Endodermal cell (in vitro differentiated cells): ENCODE data around the gene NRG2. TPM values are rescaled to one million over a fixed set of nuclear protein-coding genes. Genes with fewer than 3 reads are reported as not detected.

Source experiments
- DNase-seq: peaks from one replicate; pipeline ENCODE4 v3.0.0-alpha.2; 2017
- H3K27ac ChIP-seq: 2 replicates; pipeline ENCODE4 v1.5.1; 2013; ENCODE audit warnings: mild to moderate bottlenecking, low read depth, low read length, moderate library complexity
- H3K27me3 ChIP-seq: 2 replicates; pipeline ENCODE4 v1.6.1; 2013; ENCODE audit warnings: mild to moderate bottlenecking, low read length, moderate library complexity; ENCODE audit not compliant: insufficient read depth, control insufficient read depth, poor library complexity, severe bottlenecking
- H3K36me3 ChIP-seq: 2 replicates; pipeline ENCODE4 v1.7.0; 2013; ENCODE audit warnings: mild to moderate bottlenecking, low read length, moderate library complexity; ENCODE audit not compliant: control insufficient read depth, insufficient read depth
- H3K4me1 ChIP-seq: one replicate; pipeline ENCODE4 v1.7.0; 2013; ENCODE audit warnings: low read length; ENCODE audit not compliant: control insufficient read depth, insufficient read depth
- H3K4me3 ChIP-seq: 2 replicates; pipeline ENCODE4 v1.5.1; 2013; ENCODE audit warnings: mild to moderate bottlenecking, low read length, moderate library complexity
- H3K9ac ChIP-seq: 2 replicates; pipeline ENCODE4 v1.6.1; 2013; ENCODE audit warnings: mild to moderate bottlenecking, low read length, moderate library complexity; ENCODE audit not compliant: poor library complexity, severe bottlenecking; ENCODE audit errors: extremely low read depth
- H3K9me3 ChIP-seq: 2 replicates; pipeline ENCODE4 v1.6.1; 2013; ENCODE audit warnings: mild to moderate bottlenecking, low read length, moderate library complexity; ENCODE audit not compliant: control insufficient read depth
- H3K27ac Mint-ChIP-seq: 2 replicates; pipeline ENCODE4 v1.8.0; 2020; ENCODE audit warnings: mixed read lengths
- H3K27me3 Mint-ChIP-seq: 2 replicates; pipeline ENCODE4 v1.8.0; 2021; ENCODE audit warnings: mild to moderate bottlenecking, mixed read lengths; ENCODE audit not compliant: insufficient read depth
- H3K36me3 Mint-ChIP-seq: 2 replicates; pipeline ENCODE4 v1.8.0; 2020; ENCODE audit warnings: low read depth, mixed read lengths
- H3K4me1 Mint-ChIP-seq: 2 replicates; pipeline ENCODE4 v1.8.0; 2020; ENCODE audit warnings: mixed read lengths
- H3K4me3 Mint-ChIP-seq: 2 replicates; pipeline ENCODE4 v1.8.0; 2020; ENCODE audit warnings: mild to moderate bottlenecking, moderate library complexity, mixed read lengths
- H3K9me3 Mint-ChIP-seq: 2 replicates; pipeline ENCODE4 v1.8.0; 2020; ENCODE audit warnings: mild to moderate bottlenecking, mixed read lengths
- WGBS, 2 experiments: methylation state at CpG; one replicate each; pipeline versions ENCODE4 v1.1.5 to v1.1.7; 2013; ENCODE audit warnings: missing lambda C conversion rate in 2 of 2, mixed read lengths in 1 of 2; ENCODE audit not compliant: insufficient coverage in 1 of 2, insufficient read length in 1 of 2; 5-methylcytosine and 5-hydroxymethylcytosine counted together
- total RNA-seq, 2 donors: library from RNA; stranded (reverse); fragmentation: NEBNext Ultra II Directional in 1 of 2; extraction: Animal tissue kit (Norgen Biotek cat#: 25700) in 1 of 2; gene quantifications; 2 replicates in 1 of 2; 3 replicates in 1 of 2; pipeline ENCODE4 v1.2.1, GENCODE V29; 2021
- TF ChIP-seq, protein P1 (sequence below): fragments of 200-600 bp; sonication (generic); conservative IDR thresholded peaks from 2 replicates; pipeline ENCODE4 v1.5.0; 2021; ENCODE audit warnings: antibody characterized with exemption, mild to moderate bottlenecking

Gene NRG2
- total RNA-seq, 2 donors from 2014 or later: 10.8 to 12.5 TPM

DNA sequence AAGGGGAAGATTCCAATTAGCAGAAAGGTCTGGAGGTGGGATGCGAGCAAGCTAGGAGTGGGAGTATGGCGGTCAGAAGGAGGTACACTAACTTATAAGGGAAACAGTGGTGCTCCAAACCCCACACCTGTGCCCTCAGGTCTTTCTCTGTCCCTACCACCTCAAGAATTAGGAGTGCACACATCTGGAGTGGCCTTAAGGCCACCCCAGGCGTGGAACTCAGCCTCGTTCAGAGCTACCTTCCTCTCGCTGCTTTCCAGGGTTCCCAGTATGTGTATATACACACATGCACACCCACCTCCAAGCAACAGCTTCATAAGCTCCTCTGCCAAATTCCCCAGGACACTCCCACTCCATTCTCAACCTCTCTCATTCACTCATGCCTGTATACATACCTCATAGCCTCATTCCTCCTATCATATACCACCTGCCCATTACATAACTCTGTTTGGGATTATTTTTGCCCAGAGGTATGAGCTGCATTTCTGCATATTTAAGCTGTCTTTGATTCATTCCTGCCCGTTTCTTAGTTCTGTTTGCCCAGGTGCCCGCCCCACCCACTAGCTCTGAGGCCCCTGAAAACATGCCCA, 128.8 kb downstream of the NRG2 start:
- Mint-ChIP-seq H3K9me3 (no peaks in the 10 kb centered on the region), H3K27ac (no peak overlapping the region), H3K4me3 (no peak overlapping the region), H3K27me3 (peaks cover 41% of the 10 kb centered on the region), H3K4me1 (no peaks in the 10 kb centered on the region), H3K36me3 (no peaks in the 10 kb centered on the region)
- Histone ChIP-seq H3K9ac (no peak overlapping the region), H3K4me3 (no peak overlapping the region), H3K36me3 (no peaks in the 10 kb centered on the region), H3K27ac (no peak overlapping the region), H3K27me3 (peaks cover 33% of the 10 kb centered on the region), H3K4me1 (no peaks in the 10 kb centered on the region), H3K9me3 (no peaks in the 10 kb centered on the region)
- no peak for DNase-seq
- TF ChIP-seq, protein P1, sequence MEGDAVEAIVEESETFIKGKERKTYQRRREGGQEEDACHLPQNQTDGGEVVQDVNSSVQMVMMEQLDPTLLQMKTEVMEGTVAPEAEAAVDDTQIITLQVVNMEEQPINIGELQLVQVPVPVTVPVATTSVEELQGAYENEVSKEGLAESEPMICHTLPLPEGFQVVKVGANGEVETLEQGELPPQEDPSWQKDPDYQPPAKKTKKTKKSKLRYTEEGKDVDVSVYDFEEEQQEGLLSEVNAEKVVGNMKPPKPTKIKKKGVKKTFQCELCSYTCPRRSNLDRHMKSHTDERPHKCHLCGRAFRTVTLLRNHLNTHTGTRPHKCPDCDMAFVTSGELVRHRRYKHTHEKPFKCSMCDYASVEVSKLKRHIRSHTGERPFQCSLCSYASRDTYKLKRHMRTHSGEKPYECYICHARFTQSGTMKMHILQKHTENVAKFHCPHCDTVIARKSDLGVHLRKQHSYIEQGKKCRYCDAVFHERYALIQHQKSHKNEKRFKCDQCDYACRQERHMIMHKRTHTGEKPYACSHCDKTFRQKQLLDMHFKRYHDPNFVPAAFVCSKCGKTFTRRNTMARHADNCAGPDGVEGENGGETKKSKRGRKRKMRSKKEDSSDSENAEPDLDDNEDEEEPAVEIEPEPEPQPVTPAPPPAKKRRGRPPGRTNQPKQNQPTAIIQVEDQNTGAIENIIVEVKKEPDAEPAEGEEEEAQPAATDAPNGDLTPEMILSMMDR: no peak
- 84 to 88% methylated on average over 7 of the region's 7 CpGs for WGBS, 2 experiments

DNA sequence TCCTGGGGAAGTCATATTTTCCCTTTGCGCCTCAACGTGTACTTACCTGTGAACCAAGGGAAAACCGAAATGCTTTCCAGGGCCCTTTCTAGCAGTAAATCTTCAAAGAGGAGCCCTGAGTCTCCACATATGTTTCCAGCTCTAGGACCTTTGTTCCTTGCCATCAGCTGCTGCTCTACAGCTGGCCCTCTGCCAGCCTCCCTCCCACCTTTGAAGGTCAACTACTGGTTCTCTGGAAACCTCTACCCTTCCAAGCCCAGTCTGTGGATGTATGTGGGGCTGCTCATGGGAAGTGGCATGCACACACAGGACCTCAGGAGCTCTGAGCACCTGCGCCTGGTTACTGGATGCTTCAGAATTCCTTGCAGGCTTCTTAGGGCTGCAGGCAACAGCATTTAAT, 130.3 kb downstream of the NRG2 start:
- WGBS, 2 experiments: 90 to 100% methylated on average over 4 of the region's 4 CpGs
- no peaks in the 10 kb centered on the region for H3K36me3 ChIP-seq
- no peaks in the 10 kb centered on the region for H3K4me1 ChIP-seq
- Mint-ChIP-seq H3K27ac (no peak overlapping the region), H3K4me3 (no peak overlapping the region), H3K9me3 (no peaks in the 10 kb centered on the region), H3K27me3 (peaks cover 41% of the 10 kb centered on the region), H3K36me3 (no peaks in the 10 kb centered on the region), H3K4me1 (no peaks in the 10 kb centered on the region)
- H3K4me3 ChIP-seq: no peak overlapping the region
- H3K9me3 ChIP-seq: no peaks in the 10 kb centered on the region
- TF ChIP-seq, protein P1: no peak
- H3K27ac ChIP-seq: no peak overlapping the region
- H3K9ac ChIP-seq: no peak overlapping the region
- peaks cover 39% of the 10 kb centered on the region for H3K27me3 ChIP-seq
- DNase-seq: no peak

DNA sequence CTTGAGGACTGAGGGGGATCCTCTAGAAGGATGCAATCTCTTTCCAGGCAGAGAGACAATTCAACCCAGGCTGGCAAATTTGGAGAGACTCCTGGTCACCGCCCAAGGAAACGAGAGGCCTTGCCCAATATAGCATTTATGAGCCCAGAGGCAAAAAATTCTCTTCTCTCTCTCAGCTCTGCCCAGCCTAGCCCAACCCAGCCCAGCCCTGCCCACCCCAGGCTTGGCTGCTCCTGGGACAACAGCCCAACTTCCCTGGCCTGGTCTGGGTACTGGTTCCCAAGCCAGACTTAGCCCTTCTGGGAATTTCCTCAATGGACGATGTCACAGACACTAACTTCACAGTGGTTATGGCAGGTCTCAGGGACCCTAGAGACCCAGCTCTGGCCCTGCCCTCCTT, 130.9 kb downstream of the NRG2 start:
- Histone ChIP-seq H3K36me3 (no peaks in the 10 kb centered on the region), H3K27me3 (peaks cover 45% of the 10 kb centered on the region), H3K4me3 (no peak overlapping the region), H3K4me1 (no peaks in the 10 kb centered on the region), H3K27ac (no peak overlapping the region), H3K9me3 (no peaks in the 10 kb centered on the region), H3K9ac (no peak overlapping the region)
- Mint-ChIP-seq H3K4me1 (no peaks in the 10 kb centered on the region), H3K9me3 (no peaks in the 10 kb centered on the region), H3K4me3 (no peak overlapping the region), H3K36me3 (no peaks in the 10 kb centered on the region), H3K27ac (no peak overlapping the region), H3K27me3 (peaks cover 41% of the 10 kb centered on the region)
- WGBS, 2 experiments: 92 to 100% methylated on average over 2 to 3 of the region's 3 CpGs
- no peak for DNase-seq
- TF ChIP-seq, protein P1: no peak
